ENCODE data around the gene ZC3H4. TPM values are rescaled to one million over a fixed set of nuclear protein-coding genes. Genes with fewer than 3 reads are reported as not detected.

Gene ZC3H4
- total RNA-seq, 1 experiment from 2014 or later = 45.1 TPM

- intact Hi-C loops (cut with micrococcal nuclease) = loop anchor here (10.0 kb wide), 1 partner anchor 256 kb away; the partner anchor contains the start of gene ARHGAP35
- ATAC-seq = no peak
- Histone ChIP-seq H3K36me3 (ENCODE audit: control insufficient read depth in 1 of 2, insufficient read depth in 2 of 2, low read length in 2 of 2) (no peaks in the 10 kb centered on the region), H3K4me1 (ENCODE audit: control insufficient read depth in 1 of 2, insufficient read depth in 2 of 2, low read length in 2 of 2) (peaks cover 24 to 37% of the 10 kb centered on the region in 2 experiments), H3K9ac (ENCODE audit: low read length) (no peak overlapping the region), H3K4me2 (ENCODE audit: low read length) (peak overlapping the region; percentile 57), H3K9me2 (ENCODE audit: insufficient read depth) (no peaks in the 10 kb centered on the region), H2AFZ (ENCODE audit: low read depth, low read length, poor library complexity, severe bottlenecking) (no peak overlapping the region), H3K4me3 (replicated peaks in 1 of 2; ENCODE audit: low read depth in 1 of 2, low read length in 2 of 2) (no peak overlapping the region), H3K79me2 (ENCODE audit: insufficient read depth, low read length) (no peaks in the 10 kb centered on the region), H3K9me3 (ENCODE audit: control insufficient read depth in 1 of 2, insufficient read depth in 1 of 2, low read depth in 1 of 2, low read length in 2 of 2) (no peaks in the 10 kb centered on the region), H4K20me1 (ENCODE audit: insufficient read depth) (no peaks in the 10 kb centered on the region), H3K27me3 (ENCODE audit: insufficient read depth, low read length) (no peaks in the 10 kb centered on the region), H3K27ac (ENCODE audit: low read depth, low read length) (no peak overlapping the region)
- POLR2A ChIA-PET = interaction anchor here (1.5 kb wide), 1 partner anchor 11 kb away, joined by 3 read pairs; the partner anchor contains the start of gene SAE1
- TF ChIP-seq ZNF274 (IDR thresholded peaks at IDR 0.05; ENCODE audit: low read depth, low read length) = no peak
- RAD21 ChIA-PET (ENCODE audit: low non-redundant PET in 1 of 2, low total read pairs in 2 of 2, uncharacterized antibody in 2 of 2, unreplicated experiment in 2 of 2) = no interaction called here
- BruUV-seq (replicated peaks) = no TSS peak
- CTCF ChIA-PET = interaction anchor here (1.1 kb wide), 1 partner anchor 8 kb away, joined by 3 read pairs; no protein-coding TSS in a partner anchor
- no peak for DNase-seq (ENCODE audit: low read depth, low spot score)
Measured at GRCh38 chr19:47120470-47121067, 7.0 kb upstream of the ZC3H4 start.

GRCh38 chr19:47113850-47114651, 475 bp upstream of the ZC3H4 start:
- BruUV-seq (replicated peaks) = TSS peak; percentile 97
- POLR2A ChIA-PET = interaction anchor here (0.8 to 2.6 kb wide), 15 partner anchors 9 to 273 kb away, joined by 3 to 27 read pairs (median 8); partner anchors contain the start of genes INAFM1 and SAE1
- H3K27ac ChIP-seq (ENCODE audit: low read depth, low read length) = peak overlapping the region; percentile 100
- RAD21 ChIA-PET (ENCODE audit: low non-redundant PET in 1 of 2, low total read pairs in 2 of 2, uncharacterized antibody in 2 of 2, unreplicated experiment in 2 of 2) = interaction anchor here (0.8 to 1.2 kb wide), 3 partner anchors 33 to 130 kb away, joined by 3 read pairs; no protein-coding TSS in a partner anchor
- peak overlapping the region; percentile 81 for H3K4me2 ChIP-seq (ENCODE audit: low read length)
- no peak for DNase-seq (ENCODE audit: low read depth, low spot score)
- intact Hi-C loops (cut with micrococcal nuclease) = no loop called here
- CTCF ChIA-PET = interaction anchor here (0.9 to 1.6 kb wide), 6 partner anchors 9 to 235 kb away, joined by 3 to 9 read pairs (median 6); no protein-coding TSS in a partner anchor
- TF ChIP-seq CEBPB (IDR thresholded peaks at IDR 0.05; ENCODE audit: low read depth) (no peak), POLR2AphosphoS5 (IDR thresholded peaks at IDR 0.05; ENCODE audit: low read depth, low read length) (peak; percentile 58), CBX3 (IDR thresholded peaks at IDR 0.05; ENCODE audit: low read depth) (no peak), SRF (IDR thresholded peaks at IDR 0.05; ENCODE audit: low read depth) (no peak), YY1 (IDR thresholded peaks at IDR 0.05; ENCODE audit: extremely low read depth, insufficient replicate concordance, low read depth, low read length) (no peak), EZH2 (IDR thresholded peaks at IDR 0.05) (no peak), RAD21 (IDR thresholded peaks at IDR 0.05; ENCODE audit: low read depth) (no peak), EZH2phosphoT487 (IDR thresholded peaks at IDR 0.05; ENCODE audit: borderline replicate concordance) (no peak)
- no peak for ATAC-seq
- no peaks in the 10 kb centered on the region for H3K9me3 ChIP-seq (ENCODE audit: control insufficient read depth in 1 of 2, insufficient read depth in 1 of 2, low read depth in 1 of 2, low read length in 2 of 2)
- no peaks in the 10 kb centered on the region for H3K9me2 ChIP-seq (ENCODE audit: insufficient read depth)
- no peaks in the 10 kb centered on the region for H3K27me3 ChIP-seq (ENCODE audit: insufficient read depth, low read length)
- peaks cover 2 to 12% of the 10 kb centered on the region in 2 experiments; a peak in 1 of 4 replicates for H3K36me3 ChIP-seq (ENCODE audit: control insufficient read depth in 1 of 2, insufficient read depth in 2 of 2, low read length in 2 of 2)
- H3K9ac ChIP-seq (ENCODE audit: low read length) = peak overlapping the region; percentile 100
- H3K4me3 ChIP-seq (replicated peaks in 1 of 2; ENCODE audit: low read depth in 1 of 2, low read length in 2 of 2) = peak overlapping the region; percentile 87 to 94
- peaks cover 15 to 32% of the 10 kb centered on the region in 2 experiments for H3K4me1 ChIP-seq (ENCODE audit: control insufficient read depth in 1 of 2, insufficient read depth in 2 of 2, low read length in 2 of 2)
- H4K20me1 ChIP-seq (ENCODE audit: insufficient read depth) = no peaks in the 10 kb centered on the region
- H2AFZ ChIP-seq (ENCODE audit: low read depth, low read length, poor library complexity, severe bottlenecking) = no peak overlapping the region
- peaks cover 27% of the 10 kb centered on the region for H3K79me2 ChIP-seq (ENCODE audit: insufficient read depth, low read length)
